Progenitor cell of endocrine pancreas (in vitro differentiated cells): Measurements from ENCODE around the gene CNTNAP2. TPM values are rescaled to one million over a fixed set of nuclear protein-coding genes. Genes with fewer than 3 reads are reported as not detected.

ENCODE experiments used
- DNase-seq: peaks from one replicate; pipeline ENCODE4 v3.0.0; 2021; ENCODE audit warnings: low spot score; ENCODE audit not compliant: unreplicated experiment
- H3K27ac Mint-ChIP-seq: 2 replicates; pipeline ENCODE4 v1.8.0; 2021; ENCODE audit warnings: mild to moderate bottlenecking, moderate library complexity, mixed read lengths
- H3K27me3 Mint-ChIP-seq: 2 replicates; pipeline ENCODE4 v1.8.0; 2021; ENCODE audit warnings: mixed read lengths
- H3K36me3 Mint-ChIP-seq: 2 replicates; pipeline ENCODE4 v1.8.0; 2022; ENCODE audit warnings: mixed read lengths; ENCODE audit not compliant: insufficient read depth
- H3K4me1 Mint-ChIP-seq: 2 replicates; pipeline ENCODE4 v1.8.0; 2021; ENCODE audit warnings: low read depth, mixed read lengths
- H3K4me3 Mint-ChIP-seq: 2 replicates; pipeline ENCODE4 v1.8.0; 2021; ENCODE audit warnings: low read depth, mild to moderate bottlenecking, moderate library complexity, mixed read lengths
- H3K9me3 Mint-ChIP-seq: 2 replicates; pipeline ENCODE4 v1.8.0; 2021; ENCODE audit warnings: low read depth, mixed read lengths
- total RNA-seq: library from RNA; stranded (reverse); gene quantifications from 2 replicates; pipeline ENCODE4 v1.2.1, GENCODE V29; 2021
- TF ChIP-seq, protein P1 (sequence below): fragments of 200-600 bp; sonication (generic); IDR thresholded peaks from one replicate; pipeline ENCODE4 v1.5.0; 2021; ENCODE audit warnings: antibody characterized with exemption, mild to moderate bottlenecking; ENCODE audit not compliant: unreplicated experiment

The CNTNAP2 gene
- total RNA-seq, 1 donor from 2014 or later: 6.5 TPM

- peaks cover 5% of the 10 kb centered on the region for H3K4me1 Mint-ChIP-seq
- no peak for DNase-seq
- peaks cover 32% of the 10 kb centered on the region for H3K27me3 Mint-ChIP-seq
- no peak overlapping the region for H3K27ac Mint-ChIP-seq
- H3K36me3 Mint-ChIP-seq: no peaks in the 10 kb centered on the region
- TF ChIP-seq, protein P1, sequence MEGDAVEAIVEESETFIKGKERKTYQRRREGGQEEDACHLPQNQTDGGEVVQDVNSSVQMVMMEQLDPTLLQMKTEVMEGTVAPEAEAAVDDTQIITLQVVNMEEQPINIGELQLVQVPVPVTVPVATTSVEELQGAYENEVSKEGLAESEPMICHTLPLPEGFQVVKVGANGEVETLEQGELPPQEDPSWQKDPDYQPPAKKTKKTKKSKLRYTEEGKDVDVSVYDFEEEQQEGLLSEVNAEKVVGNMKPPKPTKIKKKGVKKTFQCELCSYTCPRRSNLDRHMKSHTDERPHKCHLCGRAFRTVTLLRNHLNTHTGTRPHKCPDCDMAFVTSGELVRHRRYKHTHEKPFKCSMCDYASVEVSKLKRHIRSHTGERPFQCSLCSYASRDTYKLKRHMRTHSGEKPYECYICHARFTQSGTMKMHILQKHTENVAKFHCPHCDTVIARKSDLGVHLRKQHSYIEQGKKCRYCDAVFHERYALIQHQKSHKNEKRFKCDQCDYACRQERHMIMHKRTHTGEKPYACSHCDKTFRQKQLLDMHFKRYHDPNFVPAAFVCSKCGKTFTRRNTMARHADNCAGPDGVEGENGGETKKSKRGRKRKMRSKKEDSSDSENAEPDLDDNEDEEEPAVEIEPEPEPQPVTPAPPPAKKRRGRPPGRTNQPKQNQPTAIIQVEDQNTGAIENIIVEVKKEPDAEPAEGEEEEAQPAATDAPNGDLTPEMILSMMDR: no peak
- H3K9me3 Mint-ChIP-seq: no peaks in the 10 kb centered on the region
- no peak overlapping the region for H3K4me3 Mint-ChIP-seq
These were observed 2317.1 kb downstream of the CNTNAP2 start for GRCh38 chr7:148433521-148434180.

DNA sequence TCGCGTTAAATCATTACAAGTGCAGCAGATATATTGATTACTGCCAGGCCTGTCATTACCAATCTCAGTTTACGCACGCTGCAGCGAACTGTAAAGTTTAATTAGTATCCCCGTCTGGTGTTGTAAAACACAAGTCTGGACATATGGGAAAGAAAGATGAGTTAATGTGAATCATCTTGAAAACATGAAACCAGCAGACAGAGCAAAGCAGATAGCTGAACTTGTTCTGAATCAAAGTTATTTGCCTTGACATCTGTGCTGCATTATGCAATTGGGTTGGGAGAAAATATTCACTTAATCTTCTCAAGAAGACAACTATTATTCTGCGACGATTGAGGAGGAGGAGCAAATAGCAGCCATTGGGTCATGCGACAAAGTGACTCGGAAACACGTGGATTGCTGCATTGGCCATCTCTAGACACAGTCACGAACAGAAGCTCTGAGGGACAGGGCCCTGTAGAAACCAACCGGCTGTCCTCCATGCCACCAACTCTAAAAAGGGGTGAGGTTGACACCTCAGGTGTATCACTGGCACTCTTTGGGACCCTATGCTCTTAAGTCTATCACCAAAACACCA is 2317.7 kb downstream of the CNTNAP2 start:
- Mint-ChIP-seq H3K36me3 (no peaks in the 10 kb centered on the region), H3K4me1 (peaks cover 5% of the 10 kb centered on the region), H3K9me3 (no peaks in the 10 kb centered on the region), H3K27ac (no peak overlapping the region), H3K27me3 (peaks cover 28% of the 10 kb centered on the region), H3K4me3 (no peak overlapping the region)
- no peak for DNase-seq
- TF ChIP-seq, protein P1: no peak

GRCh38 chr7:148434887-148435286 is 2318.3 kb downstream of the CNTNAP2 start:
- H3K4me1 Mint-ChIP-seq: peaks cover 9% of the 10 kb centered on the region
- no peak overlapping the region for H3K27ac Mint-ChIP-seq
- H3K36me3 Mint-ChIP-seq: no peaks in the 10 kb centered on the region

DNA sequence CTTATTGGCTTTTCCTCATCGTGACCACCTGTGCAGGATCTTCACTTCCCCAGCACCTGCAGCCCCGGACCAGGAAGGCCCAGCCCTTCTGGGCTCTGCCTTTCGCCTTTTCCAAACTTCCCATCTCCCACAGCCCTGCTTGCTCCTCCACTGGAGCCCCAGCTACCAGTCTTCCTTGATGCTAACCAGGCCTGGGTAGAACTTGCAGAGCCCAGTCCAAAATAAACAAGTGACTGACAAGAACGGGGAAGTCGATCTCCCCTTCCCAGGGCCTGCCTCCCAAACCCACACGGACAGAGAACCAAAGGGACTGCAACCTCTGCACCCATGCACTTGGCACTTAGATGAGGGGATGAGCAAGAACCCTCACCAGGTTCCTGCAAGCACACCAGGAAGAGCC is 2319.1 kb downstream of the CNTNAP2 start:
- Mint-ChIP-seq H3K36me3 (no peaks in the 10 kb centered on the region), H3K27me3 (peaks cover 28% of the 10 kb centered on the region), H3K4me1 (peaks cover 15% of the 10 kb centered on the region), H3K4me3 (no peak overlapping the region), H3K9me3 (no peaks in the 10 kb centered on the region), H3K27ac (no peak overlapping the region)
- TF ChIP-seq, protein P1: no peak
- no peak for DNase-seq

More at GRCh38 chr7:148434887-148435286, 2318.3 kb downstream of the CNTNAP2 start:
- Mint-ChIP-seq H3K4me3 (no peak overlapping the region), H3K9me3 (no peaks in the 10 kb centered on the region), H3K27me3 (peaks cover 28% of the 10 kb centered on the region)
- TF ChIP-seq, protein P1: no peak
- DNase-seq: no peak

DNA sequence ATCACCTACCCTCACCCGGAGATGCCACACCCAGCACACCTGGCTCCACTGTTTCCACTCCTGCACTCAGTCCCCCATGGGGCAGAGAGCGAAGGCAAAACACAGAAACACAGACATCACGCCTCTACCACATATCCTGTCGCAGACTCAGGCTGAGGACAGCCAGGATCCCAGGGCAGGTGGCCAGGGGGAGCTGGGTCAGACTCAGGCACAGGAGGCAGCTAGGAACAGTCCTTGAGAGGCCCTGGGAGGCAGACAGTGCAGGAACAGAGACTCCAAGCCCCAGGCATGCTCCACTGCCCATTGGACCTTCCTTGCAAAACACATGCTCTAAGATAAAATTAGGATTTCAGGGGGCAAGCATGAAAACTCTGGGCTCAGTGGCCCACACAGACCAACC is 2319.5 kb downstream of the CNTNAP2 start:
- no peak overlapping the region for H3K27ac Mint-ChIP-seq
- peaks cover 15% of the 10 kb centered on the region for H3K4me1 Mint-ChIP-seq
- TF ChIP-seq, protein P1: no peak
- no peak overlapping the region for H3K4me3 Mint-ChIP-seq
- no peak for DNase-seq
- no peaks in the 10 kb centered on the region for H3K9me3 Mint-ChIP-seq
- H3K27me3 Mint-ChIP-seq: peaks cover 28% of the 10 kb centered on the region
- no peaks in the 10 kb centered on the region for H3K36me3 Mint-ChIP-seq
